Coronary artery (tissue), 2 donors: Measurements from ENCODE around the gene ARHGEF4.

Experiments
- DNase-seq: peaks from one replicate; pipeline ENCODE4 v3.0.0-alpha.2; 2017; ENCODE audit warnings: low spot score
- H3K27ac ChIP-seq, 2 donors: fragments of 200-600 bp; sonication (generic); one replicate each; pipeline ENCODE4 v1.5.1; 2016 to 2019
- H3K4me3 ChIP-seq: fragments of 200-600 bp; sonication (generic); 2 replicates; pipeline ENCODE4 v1.5.1; 2016; ENCODE audit warnings: mild to moderate bottlenecking, moderate library complexity
- TF ChIP-seq, protein P1 (sequence below): fragments of 200-600 bp; sonication (generic); IDR thresholded peaks from one replicate; pipeline ENCODE4 v1.5.1; 2019; ENCODE audit warnings: antibody characterized with exemption

ARHGEF4 gene

GRCh38 chr2:131094463-131095281 is 258.0 kb downstream of the ARHGEF4 start:
- H3K27ac ChIP-seq, result no peak overlapping the region
- H3K4me3 ChIP-seq, result peak overlapping the region; percentile 76
- DNase-seq, result no peak
- TF ChIP-seq, protein P1, sequence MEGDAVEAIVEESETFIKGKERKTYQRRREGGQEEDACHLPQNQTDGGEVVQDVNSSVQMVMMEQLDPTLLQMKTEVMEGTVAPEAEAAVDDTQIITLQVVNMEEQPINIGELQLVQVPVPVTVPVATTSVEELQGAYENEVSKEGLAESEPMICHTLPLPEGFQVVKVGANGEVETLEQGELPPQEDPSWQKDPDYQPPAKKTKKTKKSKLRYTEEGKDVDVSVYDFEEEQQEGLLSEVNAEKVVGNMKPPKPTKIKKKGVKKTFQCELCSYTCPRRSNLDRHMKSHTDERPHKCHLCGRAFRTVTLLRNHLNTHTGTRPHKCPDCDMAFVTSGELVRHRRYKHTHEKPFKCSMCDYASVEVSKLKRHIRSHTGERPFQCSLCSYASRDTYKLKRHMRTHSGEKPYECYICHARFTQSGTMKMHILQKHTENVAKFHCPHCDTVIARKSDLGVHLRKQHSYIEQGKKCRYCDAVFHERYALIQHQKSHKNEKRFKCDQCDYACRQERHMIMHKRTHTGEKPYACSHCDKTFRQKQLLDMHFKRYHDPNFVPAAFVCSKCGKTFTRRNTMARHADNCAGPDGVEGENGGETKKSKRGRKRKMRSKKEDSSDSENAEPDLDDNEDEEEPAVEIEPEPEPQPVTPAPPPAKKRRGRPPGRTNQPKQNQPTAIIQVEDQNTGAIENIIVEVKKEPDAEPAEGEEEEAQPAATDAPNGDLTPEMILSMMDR, result no peak
